Measurements from ENCODE around the gene ICOS.

ICOS gene

GRCh38 chr2:203987959-203988358 is 51.4 kb downstream of the ICOS start:
- TF ChIP-seq CTCF (IDR thresholded peaks at IDR 0.05; ENCODE audit: low read length, missing control alignments): no peak
- DNase-seq (ENCODE audit: low read depth): no peak
- H3K4me3 ChIP-seq (replicated peaks; ENCODE audit: low read depth, low read length): no peak overlapping the region

DNA sequence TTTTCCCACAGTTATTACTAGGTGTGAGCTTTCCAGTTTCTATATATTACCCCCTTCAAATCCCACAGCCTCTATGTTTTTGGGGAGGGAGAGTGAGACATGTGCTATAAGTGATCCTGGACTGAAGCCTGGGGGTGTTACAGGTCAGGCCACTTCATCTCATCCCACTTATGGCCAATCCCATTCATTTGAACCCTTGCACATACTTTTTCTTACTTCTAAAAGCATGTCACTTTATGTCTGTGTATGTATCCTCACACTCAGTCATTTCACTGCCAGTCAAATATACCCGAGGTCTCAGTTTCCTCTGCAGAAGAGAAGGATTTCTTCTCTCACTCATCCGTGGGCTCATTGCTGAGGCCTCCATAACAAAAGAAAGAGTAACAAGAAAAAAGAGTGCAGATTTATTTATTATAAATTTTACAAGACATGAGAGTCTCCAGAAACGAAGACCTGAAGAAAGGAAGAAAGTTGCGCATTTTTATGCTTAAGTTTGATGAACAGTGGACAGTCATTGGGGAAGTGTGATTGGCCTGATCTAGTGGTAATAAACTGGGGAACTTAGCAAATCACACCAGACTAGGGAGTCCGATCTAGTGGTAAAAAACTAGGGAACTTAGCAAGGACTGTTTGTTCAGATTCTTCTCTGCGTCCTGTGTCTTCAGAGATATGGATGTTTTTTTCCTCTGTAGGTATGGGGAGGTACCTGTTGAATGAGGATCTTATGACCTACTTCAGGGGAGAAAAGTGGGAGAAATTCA is 52.1 kb downstream of the ICOS start:
- DNase-seq (ENCODE audit: low read depth): no peak
- TF ChIP-seq CTCF (IDR thresholded peaks at IDR 0.05; ENCODE audit: low read length, missing control alignments): no peak
- H3K4me3 ChIP-seq (replicated peaks; ENCODE audit: low read depth, low read length): no peak overlapping the region

GRCh38 chr2:203989521-203989920 is 53.0 kb downstream of the ICOS start:
- no peak for DNase-seq (ENCODE audit: low read depth)

GRCh38 chr2:203992509-203992908 is 55.9 kb downstream of the ICOS start:
- H3K4me3 ChIP-seq (replicated peaks; ENCODE audit: low read depth, low read length): no peak overlapping the region
- no peak for DNase-seq (ENCODE audit: low read depth)
- TF ChIP-seq CTCF (IDR thresholded peaks at IDR 0.05; ENCODE audit: low read length, missing control alignments): no peak

More at GRCh38 chr2:203989521-203989920, 53.0 kb downstream of the ICOS start:
- no peak for TF ChIP-seq CTCF (IDR thresholded peaks at IDR 0.05; ENCODE audit: low read length, missing control alignments)
- no peak overlapping the region for H3K4me3 ChIP-seq (replicated peaks; ENCODE audit: low read depth, low read length)

GRCh38 chr2:203993011-203993410 is 56.4 kb downstream of the ICOS start:
- no peak overlapping the region for H3K4me3 ChIP-seq (replicated peaks; ENCODE audit: low read depth, low read length)
- DNase-seq (ENCODE audit: low read depth): no peak
- no peak for TF ChIP-seq CTCF (IDR thresholded peaks at IDR 0.05; ENCODE audit: low read length, missing control alignments)

DNA sequence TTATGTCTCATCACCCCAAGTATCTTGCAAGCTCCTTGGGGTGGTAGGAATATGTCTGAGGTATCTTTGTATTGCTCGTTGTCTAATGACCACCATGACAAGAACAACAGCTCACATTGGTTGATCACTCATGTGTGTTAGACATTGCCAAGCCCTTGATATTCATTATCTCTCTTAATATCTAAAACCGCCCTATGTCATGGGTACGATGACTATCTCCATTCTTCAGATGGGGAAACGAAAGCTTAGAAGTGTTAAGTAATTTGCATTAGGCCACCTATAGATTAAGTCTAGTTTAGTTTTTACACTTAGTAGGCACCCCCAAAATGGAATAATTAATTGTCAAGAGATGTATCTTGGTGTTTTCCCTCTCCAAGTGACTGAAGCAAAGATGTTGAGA is 57.0 kb downstream of the ICOS start:
- TF ChIP-seq CTCF (IDR thresholded peaks at IDR 0.05; ENCODE audit: low read length, missing control alignments): no peak
- no peak for DNase-seq (ENCODE audit: low read depth)
- H3K4me3 ChIP-seq (replicated peaks; ENCODE audit: low read depth, low read length): no peak overlapping the region

DNA sequence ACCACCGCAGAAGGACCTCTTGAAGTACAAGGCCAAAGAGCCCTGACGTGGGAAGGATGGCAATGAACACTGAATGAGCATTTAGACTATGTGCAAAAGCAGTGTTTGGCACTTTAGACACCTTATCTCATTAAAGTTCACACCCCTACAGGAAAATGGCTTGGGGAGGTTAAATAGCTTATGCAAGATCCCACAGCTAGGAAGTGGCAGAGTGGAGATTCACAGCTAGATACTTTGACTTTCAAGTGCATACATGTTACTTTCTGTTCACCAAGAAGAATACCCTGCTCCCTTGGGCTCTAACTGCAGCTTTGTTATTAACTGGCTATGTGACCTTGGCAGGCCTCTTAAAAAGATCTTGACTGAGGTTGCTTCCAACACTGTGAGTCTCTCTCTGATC is 58.2 kb downstream of the ICOS start:
- DNase-seq (ENCODE audit: low read depth): no peak

More for the DNA sequence above, 58.2 kb downstream of the ICOS start:
- H3K4me3 ChIP-seq (replicated peaks; ENCODE audit: low read depth, low read length): no peak overlapping the region
- no peak for TF ChIP-seq CTCF (IDR thresholded peaks at IDR 0.05; ENCODE audit: low read length, missing control alignments)

Measured in fibroblast of pulmonary artery (primary cell).